Prostate gland (tissue), 2 donors: ENCODE measurements around the gene NT5DC1.

Experiments used
- POLR2A ChIP-seq: fragments of 450-650 bp; IDR thresholded peaks from one replicate; pipeline ENCODE4 v1.6.1; 2016; ENCODE audit warnings: antibody characterized with exemption, mild to moderate bottlenecking
- TF ChIP-seq, protein P1 (sequence below), 4 experiments: fragments of 200-600 bp in 2 of 4; fragments of 450-650 bp in 2 of 4; sonication (generic) in 2 of 4; IDR thresholded peaks; 1 replicate in 3 of 4; 2 replicates in 1 of 4; pipeline ENCODE4 v1.5.1; 2016 to 2019; ENCODE audit warnings: antibody characterized with exemption in 4 of 4, mild to moderate bottlenecking in 2 of 4, moderate library complexity in 2 of 4

- TF ChIP-seq, protein P1, sequence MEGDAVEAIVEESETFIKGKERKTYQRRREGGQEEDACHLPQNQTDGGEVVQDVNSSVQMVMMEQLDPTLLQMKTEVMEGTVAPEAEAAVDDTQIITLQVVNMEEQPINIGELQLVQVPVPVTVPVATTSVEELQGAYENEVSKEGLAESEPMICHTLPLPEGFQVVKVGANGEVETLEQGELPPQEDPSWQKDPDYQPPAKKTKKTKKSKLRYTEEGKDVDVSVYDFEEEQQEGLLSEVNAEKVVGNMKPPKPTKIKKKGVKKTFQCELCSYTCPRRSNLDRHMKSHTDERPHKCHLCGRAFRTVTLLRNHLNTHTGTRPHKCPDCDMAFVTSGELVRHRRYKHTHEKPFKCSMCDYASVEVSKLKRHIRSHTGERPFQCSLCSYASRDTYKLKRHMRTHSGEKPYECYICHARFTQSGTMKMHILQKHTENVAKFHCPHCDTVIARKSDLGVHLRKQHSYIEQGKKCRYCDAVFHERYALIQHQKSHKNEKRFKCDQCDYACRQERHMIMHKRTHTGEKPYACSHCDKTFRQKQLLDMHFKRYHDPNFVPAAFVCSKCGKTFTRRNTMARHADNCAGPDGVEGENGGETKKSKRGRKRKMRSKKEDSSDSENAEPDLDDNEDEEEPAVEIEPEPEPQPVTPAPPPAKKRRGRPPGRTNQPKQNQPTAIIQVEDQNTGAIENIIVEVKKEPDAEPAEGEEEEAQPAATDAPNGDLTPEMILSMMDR (IDR thresholded peaks at IDR 0.05), result no peak
- TF ChIP-seq POLR2A, result no peak
Measured at GRCh38 chr6:116238083-116238482, 137.4 kb downstream of the NT5DC1 start.
